ENCODE results near the gene HES7. TPM values are rescaled to one million over a fixed set of nuclear protein-coding genes. Genes with fewer than 3 reads are reported as not detected.

The HES7 gene
- total RNA-seq, 4 donors from 2014 or later, result not detected

- Histone ChIP-seq H3K27ac (peak overlapping the region; percentile 100), H3K9me3 (no peaks in the 10 kb centered on the region), H3K36me3 (peaks cover 25% of the 10 kb centered on the region), H3K4me3 (peak overlapping the region; percentile 98), H3K27me3 (no peaks in the 10 kb centered on the region), H3K4me1 (peaks cover 61% of the 10 kb centered on the region)
- peak in 1 of 2 donors; percentile 74 for DNase-seq (ENCODE audit: low spot score in 2 of 2)
- WGBS, result 19% methylated on average over 11 of the region's 11 CpGs
- TF ChIP-seq POLR2A (IDR thresholded peaks at IDR 0.05), result peak in 1 of 2 donors; percentile 11
- no peak for TF ChIP-seq POLR2AphosphoS5 (IDR thresholded peaks at IDR 0.05)
- TF ChIP-seq EP300 (IDR thresholded peaks at IDR 0.05), result no peak
These were observed 30.8 kb upstream of the HES7 start for GRCh38 chr17:8154608-8155155.

GRCh38 chr17:8153957-8154607 is 30.2 kb upstream of the HES7 start:
- TF ChIP-seq POLR2A (IDR thresholded peaks at IDR 0.05) (peak; percentile 74 to 92), POLR2AphosphoS5 (IDR thresholded peaks at IDR 0.05) (peak; percentile 99 to 100 (median 100)), EP300 (IDR thresholded peaks at IDR 0.05) (peak; percentile 99), CTCF (IDR thresholded peaks at IDR 0.05) (no peak)
- Histone ChIP-seq H3K27ac (peak overlapping the region; percentile 100), H3K9me3 (no peaks in the 10 kb centered on the region), H3K4me3 (peak overlapping the region; percentile 98), H3K27me3 (no peaks in the 10 kb centered on the region), H3K4me1 (peaks cover 63% of the 10 kb centered on the region), H3K36me3 (peaks cover 25% of the 10 kb centered on the region)
- 3% methylated on average over 22 of the region's 22 CpGs for WGBS
- DNase-seq (ENCODE audit: low spot score in 2 of 2), result peak; percentile 100

GRCh38 chr17:8153525-8153956 is 29.6 kb upstream of the HES7 start:
- H3K36me3 ChIP-seq, result peaks cover 30% of the 10 kb centered on the region
- peak overlapping the region; percentile 98 for H3K4me3 ChIP-seq
- H3K9me3 ChIP-seq, result no peaks in the 10 kb centered on the region
- peak overlapping the region; percentile 100 for H3K27ac ChIP-seq
- TF ChIP-seq POLR2A (IDR thresholded peaks at IDR 0.05) (peak in 1 of 2 donors; percentile 67), POLR2AphosphoS5 (IDR thresholded peaks at IDR 0.05) (peak; percentile 4 to 97 (median 39)), CTCF (IDR thresholded peaks at IDR 0.05) (no peak)
- DNase-seq (ENCODE audit: low spot score in 2 of 2), result peak in 1 of 2 donors; percentile 94
- no peaks in the 10 kb centered on the region for H3K27me3 ChIP-seq
- 12% methylated on average over 13 of the region's 13 CpGs for WGBS
- H3K4me1 ChIP-seq, result peaks cover 62% of the 10 kb centered on the region

- H3K4me1 ChIP-seq, result peaks cover 63% of the 10 kb centered on the region
- DNase-seq (ENCODE audit: low spot score in 2 of 2), result no peak
These were observed 29.1 kb upstream of the HES7 start for GRCh38 chr17:8153031-8153451.

GRCh38 chr17:8152112-8152775 is 28.3 kb upstream of the HES7 start, which contains the start of gene PER1:
Gene PER1 (minus strand): TSS chr17:8152404. CDS start chr17:8150706, 1,698 bp downstream.
- H3K27me3 ChIP-seq, result no peaks in the 10 kb centered on the region
- H3K36me3 ChIP-seq, result peaks cover 43% of the 10 kb centered on the region
- DNase-seq (ENCODE audit: low spot score in 2 of 2), result peak; percentile 98 to 99
- 12% methylated on average over 8 of the region's 42 CpGs for WGBS
- peak within 1 kb of the TSS; percentile 100 for H3K27ac ChIP-seq
- H3K4me3 ChIP-seq, result peak within 1 kb of the TSS; percentile 98
- H3K9me3 ChIP-seq, result no peaks in the 10 kb centered on the region
- TF ChIP-seq CTCF (IDR thresholded peaks at IDR 0.05) (no peak), EP300 (IDR thresholded peaks at IDR 0.05) (peak; percentile 63), POLR2AphosphoS5 (IDR thresholded peaks at IDR 0.05) (peak; percentile 97 to 99 (median 99)), POLR2A (IDR thresholded peaks at IDR 0.05) (peak; percentile 86 to 96)
- H3K4me1 ChIP-seq, result peaks cover 61% of the 10 kb centered on the region

More at GRCh38 chr17:8153031-8153451, 29.1 kb upstream of the HES7 start:
- peaks cover 35% of the 10 kb centered on the region for H3K36me3 ChIP-seq
- peak overlapping the region; percentile 98 for H3K4me3 ChIP-seq
- WGBS, result 63% methylated on average over 7 of the region's 7 CpGs
- peak overlapping the region; percentile 100 for H3K27ac ChIP-seq
- H3K9me3 ChIP-seq, result no peaks in the 10 kb centered on the region
- TF ChIP-seq EP300 (IDR thresholded peaks at IDR 0.05) (no peak), CTCF (IDR thresholded peaks at IDR 0.05) (no peak), POLR2AphosphoS5 (IDR thresholded peaks at IDR 0.05) (no peak), POLR2A (IDR thresholded peaks at IDR 0.05) (no peak)
- H3K27me3 ChIP-seq, result no peaks in the 10 kb centered on the region
